Breast epithelium (tissue), 4 donors: ENCODE measurements around the gene CLNK. TPM values are rescaled to one million over a fixed set of nuclear protein-coding genes. Genes with fewer than 3 reads are reported as not detected.

Experiments used
- DNase-seq, 2 donors: peaks; one replicate each; pipeline ENCODE4 v3.0.0-alpha.2; 2019; ENCODE audit warnings: low spot score in 2 of 2
- H3K27ac ChIP-seq, 2 donors: fragments of 200-600 bp; sonication (generic) in 1 of 2; one replicate each; pipeline ENCODE4 v1.5.1; 2016 to 2019; ENCODE audit warnings: mild to moderate bottlenecking in 1 of 2
- H3K27me3 ChIP-seq, 2 donors: fragments of 200-600 bp; sonication (generic) in 1 of 2; one replicate each; pipeline versions ENCODE4 v1.5.1 to v1.6.0; 2017 to 2019; ENCODE audit warnings: control low read depth in 1 of 2, mild to moderate bottlenecking in 1 of 2
- H3K36me3 ChIP-seq: fragments of 200-600 bp; one replicate; pipeline ENCODE4 v1.5.1; 2019
- H3K4me1 ChIP-seq, 2 donors: fragments of 200-600 bp; sonication (generic); one replicate each; pipeline ENCODE4 v1.5.1; 2016 to 2019; ENCODE audit warnings: control low read depth in 1 of 2
- H3K4me3 ChIP-seq, 3 donors: fragments of 200-600 bp; sonication (generic); 1 replicate in 2 of 3; 2 replicates in 1 of 3; pipeline ENCODE4 v1.5.1; 2016 to 2019; ENCODE audit warnings: mild to moderate bottlenecking in 3 of 3, moderate library complexity in 2 of 3
- H3K9me3 ChIP-seq, 2 donors: fragments of 200-600 bp; sonication (generic) in 1 of 2; one replicate each; pipeline ENCODE4 v1.5.1; 2016 to 2019; ENCODE audit warnings: control low read depth in 1 of 2
- POLR2A ChIP-seq: fragments of 450-650 bp; IDR thresholded peaks from one replicate; pipeline ENCODE4 v1.6.1; 2016; ENCODE audit warnings: antibody characterized with exemption, mild to moderate bottlenecking, moderate library complexity
- POLR2AphosphoS5 ChIP-seq, 3 donors: sonication (generic); formaldehyde crosslinking; IDR thresholded peaks; one replicate each; pipeline ENCODE4 v1.6.1; 2017; ENCODE audit warnings: antibody characterized with exemption in 3 of 3
- intact Hi-C: fragments of 100-400 bp; cut with DNase I; formaldehyde crosslinking; loops from one replicate; pipeline ENCODE4 v1.15.1; 2023; ENCODE audit warnings: low total_unique reads
- total RNA-seq, 3 donors: library from RNA; depleted of rRNA; stranded (reverse); fragments of >200 nt; gene quantifications; one replicate each; pipeline ENCODE4 v1.1.0, GENCODE V29; 2016
- TF ChIP-seq, protein P1 (sequence below), 3 donors: fragments of 450-650 bp; IDR thresholded peaks; one replicate each; pipeline ENCODE4 v1.5.1; 2016 to 2017; ENCODE audit warnings: antibody characterized with exemption in 3 of 3, mild to moderate bottlenecking in 3 of 3, moderate library complexity in 3 of 3

The CLNK gene
- total RNA-seq, 3 donors from 2014 or later = under 0.01 TPM; not detected in 2

GRCh38 chr4:10623862-10624261 is 60.7 kb downstream of the CLNK start:
- intact Hi-C loops = no loop called here
- Histone ChIP-seq H3K27me3 (no peaks in the 10 kb centered on the region), H3K9me3 (no peaks in the 10 kb centered on the region), H3K27ac (no peak overlapping the region), H3K4me3 (no peak overlapping the region), H3K4me1 (no peaks in the 10 kb centered on the region), H3K36me3 (no peaks in the 10 kb centered on the region)
- no peak for DNase-seq
- TF ChIP-seq, protein P1, sequence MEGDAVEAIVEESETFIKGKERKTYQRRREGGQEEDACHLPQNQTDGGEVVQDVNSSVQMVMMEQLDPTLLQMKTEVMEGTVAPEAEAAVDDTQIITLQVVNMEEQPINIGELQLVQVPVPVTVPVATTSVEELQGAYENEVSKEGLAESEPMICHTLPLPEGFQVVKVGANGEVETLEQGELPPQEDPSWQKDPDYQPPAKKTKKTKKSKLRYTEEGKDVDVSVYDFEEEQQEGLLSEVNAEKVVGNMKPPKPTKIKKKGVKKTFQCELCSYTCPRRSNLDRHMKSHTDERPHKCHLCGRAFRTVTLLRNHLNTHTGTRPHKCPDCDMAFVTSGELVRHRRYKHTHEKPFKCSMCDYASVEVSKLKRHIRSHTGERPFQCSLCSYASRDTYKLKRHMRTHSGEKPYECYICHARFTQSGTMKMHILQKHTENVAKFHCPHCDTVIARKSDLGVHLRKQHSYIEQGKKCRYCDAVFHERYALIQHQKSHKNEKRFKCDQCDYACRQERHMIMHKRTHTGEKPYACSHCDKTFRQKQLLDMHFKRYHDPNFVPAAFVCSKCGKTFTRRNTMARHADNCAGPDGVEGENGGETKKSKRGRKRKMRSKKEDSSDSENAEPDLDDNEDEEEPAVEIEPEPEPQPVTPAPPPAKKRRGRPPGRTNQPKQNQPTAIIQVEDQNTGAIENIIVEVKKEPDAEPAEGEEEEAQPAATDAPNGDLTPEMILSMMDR (IDR thresholded peaks at IDR 0.05) = no peak
- TF ChIP-seq POLR2AphosphoS5 (IDR thresholded peaks at IDR 0.05) = no peak
- TF ChIP-seq POLR2A = no peak

- Histone ChIP-seq H3K9me3 (no peaks in the 10 kb centered on the region), H3K36me3 (no peaks in the 10 kb centered on the region), H3K4me1 (no peaks in the 10 kb centered on the region), H3K4me3 (no peak overlapping the region), H3K27me3 (no peaks in the 10 kb centered on the region), H3K27ac (no peak overlapping the region)
- DNase-seq = no peak
- intact Hi-C loops = no loop called here
- no peak for TF ChIP-seq POLR2A
- TF ChIP-seq, protein P1 (IDR thresholded peaks at IDR 0.05) = no peak
- no peak for TF ChIP-seq POLR2AphosphoS5 (IDR thresholded peaks at IDR 0.05)
Measured at GRCh38 chr4:10623241-10623640, 61.3 kb downstream of the CLNK start.

GRCh38 chr4:10622728-10623127 is 61.8 kb downstream of the CLNK start:
- no peaks in the 10 kb centered on the region for H3K27me3 ChIP-seq
- H3K4me1 ChIP-seq = no peaks in the 10 kb centered on the region
- intact Hi-C loops = no loop called here
- no peaks in the 10 kb centered on the region for H3K9me3 ChIP-seq
- no peak overlapping the region for H3K27ac ChIP-seq
- TF ChIP-seq POLR2A = no peak
- TF ChIP-seq, protein P1 (IDR thresholded peaks at IDR 0.05) = no peak
- no peak for TF ChIP-seq POLR2AphosphoS5 (IDR thresholded peaks at IDR 0.05)
- no peaks in the 10 kb centered on the region for H3K36me3 ChIP-seq
- no peak overlapping the region for H3K4me3 ChIP-seq
- no peak for DNase-seq

DNA sequence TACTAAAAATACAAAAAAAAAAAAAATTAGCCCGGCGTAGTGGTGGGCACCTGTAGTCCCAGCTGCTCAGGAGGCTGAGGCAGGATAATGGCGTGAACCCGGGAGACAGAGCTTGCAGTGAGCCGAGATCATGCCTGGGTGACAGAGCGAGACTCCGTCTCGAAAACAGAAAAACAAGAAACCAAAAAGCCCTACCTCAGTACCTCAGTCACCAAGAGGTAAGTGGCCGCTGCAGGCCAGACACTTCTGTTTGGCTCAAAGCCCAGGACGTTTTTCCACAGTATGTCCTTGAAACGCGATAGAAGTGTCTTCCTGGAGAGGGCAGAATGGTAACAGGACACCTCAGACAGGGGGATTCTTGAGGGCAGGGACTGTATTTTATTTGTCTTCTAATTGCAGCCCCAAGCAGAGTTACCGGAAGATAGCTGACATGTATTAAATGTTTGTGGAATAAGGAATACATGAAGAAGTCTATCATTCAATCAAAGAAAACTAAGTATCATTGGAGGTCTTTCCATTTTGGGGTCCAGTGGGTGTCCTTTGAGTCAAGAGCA is 63.6 kb downstream of the CLNK start:
- no peak for TF ChIP-seq POLR2A
- TF ChIP-seq, protein P1 (IDR thresholded peaks at IDR 0.05) = no peak
- no peak for TF ChIP-seq POLR2AphosphoS5 (IDR thresholded peaks at IDR 0.05)
- DNase-seq = no peak
- no peak overlapping the region for H3K27ac ChIP-seq
- intact Hi-C loops = no loop called here
- H3K4me1 ChIP-seq = no peaks in the 10 kb centered on the region
- no peak overlapping the region for H3K4me3 ChIP-seq
- H3K9me3 ChIP-seq = no peaks in the 10 kb centered on the region
- no peaks in the 10 kb centered on the region for H3K27me3 ChIP-seq
- H3K36me3 ChIP-seq = no peaks in the 10 kb centered on the region

GRCh38 chr4:10619855-10620254 is 64.7 kb downstream of the CLNK start:
- Histone ChIP-seq H3K27ac (no peak overlapping the region), H3K9me3 (no peaks in the 10 kb centered on the region), H3K36me3 (no peaks in the 10 kb centered on the region), H3K4me1 (no peaks in the 10 kb centered on the region), H3K27me3 (no peaks in the 10 kb centered on the region), H3K4me3 (no peak overlapping the region)
- TF ChIP-seq POLR2AphosphoS5 (IDR thresholded peaks at IDR 0.05) = no peak
- TF ChIP-seq POLR2A = no peak
- TF ChIP-seq, protein P1 (IDR thresholded peaks at IDR 0.05) = no peak
- DNase-seq = no peak
- intact Hi-C loops = no loop called here
